ENCODE data around the gene BCL2L11. TPM values are rescaled to one million over a fixed set of nuclear protein-coding genes. Genes with fewer than 3 reads are reported as not detected.

BCL2L11 gene
- total RNA-seq, 1 donor from 2014 or later: 32.5 TPM

DNA sequence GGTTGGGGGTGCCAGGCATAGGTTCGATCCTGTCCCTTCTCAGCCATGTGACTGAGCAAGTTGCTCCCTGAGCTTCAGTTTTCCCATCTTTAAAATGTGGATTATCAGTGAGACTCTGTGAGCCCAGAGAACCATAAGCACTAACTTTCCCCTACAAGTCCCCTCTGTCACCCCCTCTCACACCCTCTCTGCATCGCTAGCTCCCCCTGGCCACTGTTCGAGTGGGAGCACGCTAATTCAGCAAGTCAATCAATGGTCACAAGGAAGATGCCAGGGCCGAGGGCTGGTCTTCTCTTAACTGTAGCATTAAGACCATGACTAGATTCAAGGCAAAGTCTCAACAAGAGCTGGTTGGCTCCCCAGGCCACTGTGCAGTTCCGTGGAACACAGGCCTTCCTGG is 66.2 kb downstream of the BCL2L11 start:
- H3K27ac Mint-ChIP-seq (ENCODE audit: unreplicated experiment): no peak overlapping the region

DNA sequence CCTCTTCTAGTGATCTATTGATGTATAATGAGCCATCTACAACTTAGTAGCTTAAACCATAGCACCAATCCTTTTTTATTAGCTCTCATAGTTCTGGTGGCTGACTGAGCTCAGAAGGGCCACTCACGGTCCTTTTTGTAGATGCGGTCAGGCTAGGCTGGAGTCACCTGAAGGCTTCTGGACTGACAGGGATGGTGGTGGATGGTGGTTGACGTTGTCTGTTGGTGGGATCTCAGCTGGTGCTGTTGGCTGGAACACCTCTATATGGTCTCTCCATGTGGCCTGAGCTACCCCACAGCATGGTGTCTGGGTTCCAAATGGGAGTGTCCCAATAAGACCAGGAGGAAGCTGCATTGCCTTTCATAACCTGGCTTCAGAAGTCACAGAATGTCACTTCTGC is 68.0 kb downstream of the BCL2L11 start:
- H3K4me3 Mint-ChIP-seq (ENCODE audit: unreplicated experiment): no peak overlapping the region

More for the DNA sequence above, 66.2 kb downstream of the BCL2L11 start:
- Mint-ChIP-seq H3K27me3 (ENCODE audit: unreplicated experiment) (no peaks in the 10 kb centered on the region), H3K4me1 (ENCODE audit: unreplicated experiment) (peaks cover 3% of the 10 kb centered on the region), H3K4me3 (ENCODE audit: unreplicated experiment) (no peak overlapping the region), H3K36me3 (ENCODE audit: low read depth, unreplicated experiment) (no peaks in the 10 kb centered on the region), H3K9me3 (ENCODE audit: unreplicated experiment) (no peaks in the 10 kb centered on the region)
- DNase-seq (ENCODE audit: low spot score): no peak
- TF ChIP-seq, protein P1, sequence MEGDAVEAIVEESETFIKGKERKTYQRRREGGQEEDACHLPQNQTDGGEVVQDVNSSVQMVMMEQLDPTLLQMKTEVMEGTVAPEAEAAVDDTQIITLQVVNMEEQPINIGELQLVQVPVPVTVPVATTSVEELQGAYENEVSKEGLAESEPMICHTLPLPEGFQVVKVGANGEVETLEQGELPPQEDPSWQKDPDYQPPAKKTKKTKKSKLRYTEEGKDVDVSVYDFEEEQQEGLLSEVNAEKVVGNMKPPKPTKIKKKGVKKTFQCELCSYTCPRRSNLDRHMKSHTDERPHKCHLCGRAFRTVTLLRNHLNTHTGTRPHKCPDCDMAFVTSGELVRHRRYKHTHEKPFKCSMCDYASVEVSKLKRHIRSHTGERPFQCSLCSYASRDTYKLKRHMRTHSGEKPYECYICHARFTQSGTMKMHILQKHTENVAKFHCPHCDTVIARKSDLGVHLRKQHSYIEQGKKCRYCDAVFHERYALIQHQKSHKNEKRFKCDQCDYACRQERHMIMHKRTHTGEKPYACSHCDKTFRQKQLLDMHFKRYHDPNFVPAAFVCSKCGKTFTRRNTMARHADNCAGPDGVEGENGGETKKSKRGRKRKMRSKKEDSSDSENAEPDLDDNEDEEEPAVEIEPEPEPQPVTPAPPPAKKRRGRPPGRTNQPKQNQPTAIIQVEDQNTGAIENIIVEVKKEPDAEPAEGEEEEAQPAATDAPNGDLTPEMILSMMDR (IDR thresholded peaks at IDR 0.05; ENCODE audit: unreplicated experiment): no peak

DNA sequence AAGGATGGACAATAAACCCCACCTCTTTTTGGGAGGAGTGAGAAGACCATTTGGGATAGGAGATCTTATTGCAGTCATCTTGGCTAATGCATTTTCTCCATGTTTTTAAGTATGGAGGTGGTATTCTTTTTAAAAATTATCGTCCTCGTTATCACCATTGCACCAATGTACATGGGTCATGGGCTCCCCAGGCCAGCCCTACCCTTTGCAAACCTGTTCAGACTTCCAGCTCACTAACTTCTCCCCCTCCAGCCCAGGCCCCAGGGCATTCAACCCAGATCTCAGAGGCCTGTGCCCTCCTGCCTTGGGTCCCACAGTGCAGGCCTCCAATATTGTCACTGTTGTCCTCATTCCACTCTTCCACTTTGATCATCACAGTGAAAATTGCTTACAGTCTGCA is 68.4 kb downstream of the BCL2L11 start:
- TF ChIP-seq, protein P1 (IDR thresholded peaks at IDR 0.05; ENCODE audit: unreplicated experiment): no peak
- H3K27me3 Mint-ChIP-seq (ENCODE audit: unreplicated experiment): no peaks in the 10 kb centered on the region
- H3K4me1 Mint-ChIP-seq (ENCODE audit: unreplicated experiment): peaks cover 7% of the 10 kb centered on the region
- no peaks in the 10 kb centered on the region for H3K36me3 Mint-ChIP-seq (ENCODE audit: low read depth, unreplicated experiment)
- no peak overlapping the region for H3K4me3 Mint-ChIP-seq (ENCODE audit: unreplicated experiment)
- H3K27ac Mint-ChIP-seq (ENCODE audit: unreplicated experiment): no peak overlapping the region
- no peak for DNase-seq (ENCODE audit: low spot score)
- no peaks in the 10 kb centered on the region for H3K9me3 Mint-ChIP-seq (ENCODE audit: unreplicated experiment)

More for the DNA sequence above, 68.0 kb downstream of the BCL2L11 start:
- no peaks in the 10 kb centered on the region for H3K9me3 Mint-ChIP-seq (ENCODE audit: unreplicated experiment)
- no peak overlapping the region for H3K27ac Mint-ChIP-seq (ENCODE audit: unreplicated experiment)
- TF ChIP-seq, protein P1 (IDR thresholded peaks at IDR 0.05; ENCODE audit: unreplicated experiment): no peak
- peaks cover 6% of the 10 kb centered on the region for H3K4me1 Mint-ChIP-seq (ENCODE audit: unreplicated experiment)
- H3K36me3 Mint-ChIP-seq (ENCODE audit: low read depth, unreplicated experiment): no peaks in the 10 kb centered on the region
- DNase-seq (ENCODE audit: low spot score): no peak
- no peaks in the 10 kb centered on the region for H3K27me3 Mint-ChIP-seq (ENCODE audit: unreplicated experiment)

DNA sequence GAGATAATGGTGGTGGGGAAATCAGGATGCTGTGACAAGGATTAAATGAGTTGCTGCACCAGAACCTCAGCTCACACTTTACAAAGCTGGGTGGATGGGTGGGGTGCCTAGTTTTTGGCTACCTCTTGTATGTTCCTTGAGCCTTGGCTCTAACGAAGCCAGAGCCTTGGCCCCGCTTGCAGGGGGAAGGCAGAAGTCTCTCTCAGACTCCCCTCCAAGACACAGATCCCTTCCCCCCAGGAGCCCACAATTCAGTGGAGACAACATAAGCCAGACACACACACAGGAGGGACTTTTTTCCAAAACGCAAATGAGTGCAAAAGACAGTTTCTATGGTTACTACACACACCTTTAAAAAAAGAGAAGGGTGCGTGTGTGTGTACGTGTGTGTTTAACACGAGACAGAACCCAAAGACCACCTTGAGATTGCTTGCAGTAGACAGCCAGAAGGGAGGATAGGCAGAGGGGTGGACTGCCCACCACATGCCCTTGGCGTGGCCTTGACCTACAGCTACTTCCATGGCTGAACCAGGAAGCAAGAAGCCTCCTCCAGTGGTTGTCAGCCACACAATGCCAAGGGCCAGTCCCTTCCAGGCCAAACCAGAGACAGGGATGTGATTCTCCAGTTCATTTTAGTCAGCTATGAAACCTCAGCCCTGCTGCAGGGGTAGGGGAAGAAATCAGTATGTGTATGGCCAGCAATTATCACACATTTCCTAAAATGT is 70.3 kb downstream of the BCL2L11 start:
- TF ChIP-seq, protein P1 (IDR thresholded peaks at IDR 0.05; ENCODE audit: unreplicated experiment): no peak
- H3K36me3 Mint-ChIP-seq (ENCODE audit: low read depth, unreplicated experiment): no peaks in the 10 kb centered on the region
- H3K27me3 Mint-ChIP-seq (ENCODE audit: unreplicated experiment): no peaks in the 10 kb centered on the region
- H3K4me3 Mint-ChIP-seq (ENCODE audit: unreplicated experiment): no peak overlapping the region
- H3K9me3 Mint-ChIP-seq (ENCODE audit: unreplicated experiment): no peaks in the 10 kb centered on the region
- DNase-seq (ENCODE audit: low spot score): no peak
- H3K4me1 Mint-ChIP-seq (ENCODE audit: unreplicated experiment): peaks cover 9% of the 10 kb centered on the region
- no peak overlapping the region for H3K27ac Mint-ChIP-seq (ENCODE audit: unreplicated experiment)

DNA sequence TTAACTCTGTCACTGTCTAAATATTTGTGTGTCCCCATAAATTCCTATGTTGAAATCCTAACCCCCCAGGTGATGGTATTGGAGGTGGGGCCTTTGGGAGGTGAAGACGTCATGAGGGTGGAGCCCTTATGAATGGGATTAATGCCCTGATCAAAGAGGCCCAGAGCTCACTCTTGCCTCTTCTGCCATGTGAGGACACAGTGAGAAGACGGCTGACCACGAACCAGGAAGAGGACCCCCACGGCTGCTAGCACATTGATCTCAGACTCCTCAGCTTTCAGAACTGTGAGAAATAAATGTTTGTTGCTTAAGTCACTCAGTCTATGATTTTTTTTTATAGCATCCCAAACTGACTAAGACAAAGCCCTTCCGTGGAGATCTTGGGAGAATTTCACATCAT is 71.2 kb downstream of the BCL2L11 start:
- Mint-ChIP-seq H3K27ac (ENCODE audit: unreplicated experiment) (no peak overlapping the region), H3K9me3 (ENCODE audit: unreplicated experiment) (no peaks in the 10 kb centered on the region), H3K4me1 (ENCODE audit: unreplicated experiment) (peaks cover 12% of the 10 kb centered on the region), H3K4me3 (ENCODE audit: unreplicated experiment) (no peak overlapping the region), H3K27me3 (ENCODE audit: unreplicated experiment) (no peaks in the 10 kb centered on the region), H3K36me3 (ENCODE audit: low read depth, unreplicated experiment) (no peaks in the 10 kb centered on the region)
- TF ChIP-seq, protein P1 (IDR thresholded peaks at IDR 0.05; ENCODE audit: unreplicated experiment): no peak
- no peak for DNase-seq (ENCODE audit: low spot score)
